Measurements from ENCODE around the gene MAML2.

Gene MAML2

DNA sequence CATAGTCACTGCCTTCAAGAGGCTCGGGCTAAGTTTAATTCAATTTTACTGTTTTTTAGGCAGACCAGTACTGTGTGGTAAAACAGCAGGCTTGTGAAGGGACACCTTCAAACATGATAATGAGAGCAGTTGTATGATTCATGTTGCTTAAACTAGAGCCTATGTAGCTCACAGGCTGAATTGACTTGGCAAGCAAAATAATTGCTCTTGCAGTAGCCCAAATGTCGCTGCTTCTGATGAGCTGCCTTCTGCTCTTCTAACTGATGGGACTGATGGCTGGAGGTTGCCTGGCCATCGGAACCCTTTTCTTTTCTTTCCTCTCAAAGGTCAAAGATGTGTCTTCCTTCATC is 137.6 kb downstream of the MAML2 start:
- in situ Hi-C loops (cut with HindIII; ENCODE audit: low sequenced_read_pairs) = no loop called here

DNA sequence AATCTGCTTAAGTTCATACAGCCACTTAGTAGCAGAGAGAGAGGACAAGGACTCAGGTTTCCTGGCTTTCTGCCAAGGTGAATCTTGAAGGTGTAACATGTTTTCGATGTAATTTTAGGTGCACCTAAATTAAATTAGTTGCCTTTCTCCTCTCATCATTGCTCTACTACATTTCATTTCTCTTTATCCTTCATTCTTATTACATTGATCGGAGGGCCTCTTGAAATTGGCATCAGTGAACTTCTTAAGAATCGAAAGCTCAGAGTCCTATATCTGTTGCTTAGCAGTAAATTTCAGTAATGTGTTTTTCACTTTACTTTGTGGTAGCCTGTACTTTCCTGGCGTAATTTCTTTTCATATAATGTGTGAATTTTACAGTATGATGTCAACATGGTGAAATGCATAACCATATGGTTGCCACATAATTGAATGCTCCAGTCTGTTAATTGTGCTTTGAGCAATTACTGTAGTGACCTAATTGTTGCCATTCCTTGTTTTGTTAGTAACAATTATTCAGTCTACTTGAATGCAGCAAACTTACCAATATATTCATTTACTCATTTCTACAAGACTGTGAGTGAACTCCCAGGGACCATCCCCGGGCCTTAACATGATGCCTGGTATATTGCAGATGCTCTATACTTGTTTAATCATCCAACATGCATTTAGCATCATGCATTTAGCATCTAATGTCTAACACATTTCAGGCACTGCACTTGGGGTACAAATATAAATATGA is 138.1 kb downstream of the MAML2 start:
- DNase-seq (ENCODE audit: low read depth, low spot score) = no peak
- no peak for TF ChIP-seq CTCF (IDR thresholded peaks at IDR 0.05; ENCODE audit: low read depth, low read length)
- in situ Hi-C loops (cut with HindIII; ENCODE audit: low sequenced_read_pairs) = no loop called here
- H3K4me3 ChIP-seq (ENCODE audit: low read depth, low read length) = no peak overlapping the region

More for the DNA sequence above, 137.6 kb downstream of the MAML2 start:
- no peak overlapping the region for H3K4me3 ChIP-seq (ENCODE audit: low read depth, low read length)
- DNase-seq (ENCODE audit: low read depth, low spot score) = no peak
- TF ChIP-seq CTCF (IDR thresholded peaks at IDR 0.05; ENCODE audit: low read depth, low read length) = no peak

GRCh38 chr11:96204366-96204659 is 138.7 kb downstream of the MAML2 start:
- DNase-seq (ENCODE audit: low read depth, low spot score) = no peak
- TF ChIP-seq CTCF (IDR thresholded peaks at IDR 0.05; ENCODE audit: low read depth, low read length) = no peak
- no peak overlapping the region for H3K4me3 ChIP-seq (ENCODE audit: low read depth, low read length)
- in situ Hi-C loops (cut with HindIII; ENCODE audit: low sequenced_read_pairs) = no loop called here

DNA sequence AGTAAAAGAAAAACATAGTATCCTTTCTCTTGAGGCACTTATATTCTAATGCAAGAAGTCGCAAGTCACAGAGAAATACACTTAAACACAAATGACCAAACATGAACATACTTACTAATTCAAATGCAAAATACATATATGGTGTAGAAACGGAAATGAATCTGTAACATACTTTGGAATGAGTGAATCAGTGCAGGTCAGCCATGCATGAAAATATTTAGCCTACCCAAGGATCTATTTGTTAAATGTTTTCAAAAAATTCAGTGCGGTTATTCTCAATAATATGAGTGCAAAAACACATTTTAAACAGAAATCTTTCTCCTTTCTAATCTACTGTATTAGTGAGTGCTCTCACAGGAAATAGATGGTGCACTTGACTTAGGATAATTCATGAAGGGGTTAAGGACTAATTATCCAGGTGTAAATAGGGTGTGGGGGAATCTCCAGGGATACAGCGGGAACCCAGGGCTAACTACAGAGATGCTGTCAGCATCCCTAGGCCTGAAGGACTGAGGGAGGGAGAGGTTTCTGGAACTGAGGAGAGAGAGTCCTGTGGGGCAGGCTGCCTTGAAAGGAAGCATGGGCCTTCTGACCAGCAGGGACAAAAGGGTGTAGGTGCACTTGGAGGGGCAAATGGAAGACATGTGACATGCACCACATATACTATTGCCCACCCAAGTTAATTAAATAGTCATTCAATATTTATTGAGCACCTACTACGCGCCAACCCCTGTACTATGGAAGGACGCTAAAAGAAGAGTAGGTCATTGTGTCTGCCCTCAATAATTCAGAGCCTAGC is 139.2 kb downstream of the MAML2 start:
- in situ Hi-C loops (cut with HindIII; ENCODE audit: low sequenced_read_pairs) = no loop called here
- TF ChIP-seq CTCF (IDR thresholded peaks at IDR 0.05; ENCODE audit: low read depth, low read length) = no peak
- no peak for DNase-seq (ENCODE audit: low read depth, low spot score)
- no peak overlapping the region for H3K4me3 ChIP-seq (ENCODE audit: low read depth, low read length)

- no peak overlapping the region for H3K4me3 ChIP-seq (ENCODE audit: low read depth, low read length)
- DNase-seq (ENCODE audit: low read depth, low spot score) = peak; percentile 81
- TF ChIP-seq CTCF (IDR thresholded peaks at IDR 0.05; ENCODE audit: low read depth, low read length) = no peak
- in situ Hi-C loops (cut with HindIII; ENCODE audit: low sequenced_read_pairs) = no loop called here
Observed at GRCh38 chr11:96200243-96200642, 142.8 kb downstream of the MAML2 start.

DNA sequence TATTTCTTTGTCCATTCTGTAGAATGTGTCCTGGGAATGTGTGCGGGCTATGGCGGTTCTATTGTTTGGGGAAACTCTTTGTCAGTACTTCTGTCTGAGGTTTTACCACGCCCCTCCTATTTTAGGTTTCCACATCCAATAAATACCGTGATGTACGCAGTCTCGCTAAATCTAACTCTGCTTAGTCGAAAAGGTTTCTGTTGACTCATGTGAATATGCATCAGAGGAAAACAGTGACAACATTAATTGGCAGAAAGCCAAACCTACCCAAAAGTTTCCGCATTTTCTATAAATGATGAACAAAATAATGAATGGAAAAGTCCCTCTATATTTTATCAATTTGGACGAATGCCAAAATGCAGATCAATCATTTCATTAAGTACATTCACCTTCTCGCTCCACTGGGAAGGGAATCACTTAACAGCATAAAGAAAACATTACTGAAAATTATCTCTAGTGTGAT is 143.4 kb downstream of the MAML2 start:
- peak; percentile 84 for DNase-seq (ENCODE audit: low read depth, low spot score)
- H3K4me3 ChIP-seq (ENCODE audit: low read depth, low read length) = no peak overlapping the region
- TF ChIP-seq CTCF (IDR thresholded peaks at IDR 0.05; ENCODE audit: low read depth, low read length) = no peak
- in situ Hi-C loops (cut with HindIII; ENCODE audit: low sequenced_read_pairs) = no loop called here

Data from astrocyte of the spinal cord (primary cell).